ENCODE measurements around the gene NDFIP1. TPM values are rescaled to one million over a fixed set of nuclear protein-coding genes. Genes with fewer than 3 reads are reported as not detected.

The NDFIP1 gene
- polyA plus RNA-seq, 1 donor = 135 TPM

DNA sequence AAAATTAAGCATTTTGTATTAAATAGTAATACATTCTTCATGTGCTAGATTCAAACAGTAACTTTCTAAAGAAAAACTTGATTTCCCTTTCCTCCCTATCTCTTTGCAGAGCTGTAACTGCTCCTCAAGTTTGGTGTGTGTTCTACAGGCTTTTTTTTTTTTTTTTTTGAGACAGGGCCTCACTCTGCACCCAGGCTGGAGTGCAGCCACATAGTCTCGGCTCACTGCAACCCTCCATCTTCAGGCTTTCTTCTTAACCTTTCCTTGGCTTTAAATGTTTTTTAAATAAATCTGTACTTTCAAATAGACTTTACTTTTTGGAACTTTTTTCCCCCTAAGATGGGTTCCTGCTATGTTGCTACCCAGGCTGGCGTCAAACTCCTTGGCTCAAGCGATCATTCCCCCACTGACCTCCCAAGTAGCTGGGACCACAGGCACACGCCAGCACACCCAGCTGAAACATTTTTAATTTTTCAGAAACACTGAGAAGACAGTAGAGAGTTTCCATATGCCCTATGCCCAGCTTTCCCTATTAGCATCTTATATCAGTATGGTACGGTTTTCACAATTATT is 9.1 kb downstream of the NDFIP1 start:
- no peak for DNase-seq

DNA sequence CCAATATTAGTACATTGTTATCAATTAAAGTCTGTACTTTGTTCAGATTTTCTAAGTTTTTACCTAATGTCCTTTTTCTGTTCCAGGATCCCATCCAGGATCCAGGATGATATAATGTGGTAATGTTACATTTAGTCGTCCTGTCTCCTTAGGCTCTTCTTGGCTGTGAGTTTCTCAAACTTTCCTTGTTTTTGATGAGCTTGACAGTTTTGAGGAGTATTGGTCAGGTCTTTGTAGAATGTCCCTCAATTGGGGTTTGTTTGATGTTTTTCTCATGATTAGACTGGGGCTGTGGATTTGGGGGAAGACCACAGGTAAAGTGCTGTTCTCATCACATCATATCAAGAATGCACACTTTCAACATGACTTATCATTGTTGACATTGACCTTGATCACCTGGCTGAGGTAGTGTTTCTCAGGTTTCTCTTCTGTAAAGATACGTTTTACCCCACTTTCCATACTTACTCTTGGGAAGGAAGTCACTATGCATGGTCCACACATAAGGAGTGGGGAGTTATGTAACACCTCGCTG is 9.6 kb downstream of the NDFIP1 start:
- no peak for DNase-seq

DNA sequence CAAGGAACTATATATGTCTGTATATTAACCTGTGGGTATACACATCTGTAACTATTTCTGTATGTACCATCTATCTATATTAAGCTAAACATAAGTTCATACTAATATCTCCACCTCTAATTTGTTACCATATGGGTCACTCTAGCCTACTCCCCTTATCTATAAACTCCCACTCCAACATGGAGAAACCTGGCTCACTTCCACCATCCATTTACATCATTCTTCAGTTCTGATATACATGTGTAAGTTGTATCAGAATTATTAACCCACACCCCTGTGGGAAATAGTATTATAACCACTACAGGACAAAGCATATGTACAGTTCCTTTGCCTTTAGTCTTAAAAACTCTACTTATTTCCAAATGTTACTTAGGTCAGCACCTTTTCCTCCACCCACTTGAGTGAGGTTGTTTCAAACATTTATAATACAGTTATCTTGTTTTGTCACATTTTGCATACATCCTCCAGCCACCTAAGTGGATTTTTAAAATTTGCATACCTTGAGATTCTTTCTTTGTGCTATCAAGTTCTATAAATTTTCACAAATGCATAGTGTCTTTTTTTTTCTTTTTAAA is 10.6 kb downstream of the NDFIP1 start:
- no peak for DNase-seq

DNA sequence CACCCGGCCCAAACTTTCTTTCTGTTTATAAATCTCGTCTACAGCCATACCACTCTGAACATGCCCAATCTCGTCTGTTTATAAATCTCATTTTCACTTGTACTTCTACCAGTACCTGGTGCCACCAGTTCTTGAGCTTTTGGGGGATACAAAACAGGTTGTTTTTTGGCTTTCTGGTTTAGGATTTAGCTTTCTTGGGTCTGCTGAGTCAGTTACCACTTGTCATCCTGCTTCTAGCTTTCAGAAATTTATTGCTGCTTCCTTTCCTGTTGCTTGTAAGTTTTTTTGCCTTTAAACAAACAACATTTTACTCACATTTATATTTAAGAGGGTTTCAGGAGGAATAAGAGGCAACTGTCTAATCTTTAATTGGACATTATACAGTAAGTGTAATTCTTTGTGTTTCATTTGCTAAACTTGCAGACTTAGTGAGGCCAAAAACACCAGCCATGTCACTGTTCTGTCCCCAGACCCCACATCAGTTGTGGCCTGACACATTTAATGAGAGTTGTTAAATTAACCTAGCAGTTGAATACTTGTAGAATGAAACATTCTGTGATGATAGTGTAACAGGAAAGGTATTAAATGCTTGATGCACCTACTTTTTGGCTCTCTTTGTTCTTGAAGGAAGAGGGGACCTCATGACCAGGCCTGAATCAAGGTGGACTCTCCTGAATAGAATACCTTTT is 11.8 kb downstream of the NDFIP1 start:
- DNase-seq = no peak

DNA sequence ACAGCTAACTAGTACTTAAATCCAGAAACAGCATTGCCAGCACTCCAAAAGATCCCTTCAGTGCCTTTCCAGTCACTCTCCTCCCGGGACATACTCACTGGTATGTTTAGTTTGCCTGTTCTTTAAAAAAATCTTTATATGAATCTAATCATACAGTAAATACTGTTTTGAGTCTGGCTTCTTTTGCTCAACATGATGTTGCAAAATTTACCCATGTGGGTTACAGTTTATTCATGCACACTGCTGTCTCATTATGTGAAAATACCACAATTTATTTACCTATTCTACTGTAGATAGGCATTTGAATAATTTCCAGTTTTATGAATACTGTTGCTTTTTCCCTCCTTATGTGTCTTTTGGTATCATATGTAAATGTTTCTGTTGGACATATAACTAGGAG is 13.5 kb downstream of the NDFIP1 start:
- no peak for DNase-seq

DNA sequence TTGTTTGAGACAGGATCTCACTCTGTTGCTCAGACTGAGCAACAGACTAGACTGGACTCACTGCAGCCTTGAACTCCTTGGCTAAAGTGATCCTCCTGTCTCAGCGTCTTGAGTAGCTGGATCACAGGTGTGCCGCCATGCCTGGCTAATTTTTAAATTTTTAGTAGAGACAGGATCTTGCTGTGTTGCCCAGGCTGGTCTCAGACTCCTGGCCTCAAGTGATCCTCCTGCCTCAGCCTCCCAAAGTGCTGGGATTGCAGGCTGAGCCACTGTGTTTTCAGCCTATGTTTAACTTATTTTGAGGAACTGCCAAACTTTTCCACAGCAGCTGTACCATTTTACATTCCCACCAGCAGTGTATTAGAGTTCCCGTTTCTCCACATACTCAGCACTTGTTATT is 16.8 kb downstream of the NDFIP1 start:
- DNase-seq = no peak

DNA sequence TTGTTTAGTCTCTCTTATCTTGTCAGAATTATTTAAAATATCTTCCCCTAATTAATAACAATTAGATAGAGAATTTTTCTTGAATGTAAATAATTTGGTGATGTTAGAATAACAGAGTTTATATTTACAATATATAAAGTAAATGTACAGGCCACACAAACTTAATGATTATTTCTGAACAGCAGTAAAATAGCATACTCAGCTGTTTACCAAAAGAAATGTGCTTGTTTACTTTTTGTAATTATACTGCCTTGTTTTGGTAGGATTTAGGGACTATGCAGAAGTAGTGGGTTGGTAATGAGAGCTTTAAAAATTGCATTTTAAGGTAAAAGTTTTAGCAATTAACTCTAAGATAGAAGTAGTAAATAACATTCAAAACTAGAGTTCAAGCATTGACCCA is 17.4 kb downstream of the NDFIP1 start:
- no peak for DNase-seq

DNA sequence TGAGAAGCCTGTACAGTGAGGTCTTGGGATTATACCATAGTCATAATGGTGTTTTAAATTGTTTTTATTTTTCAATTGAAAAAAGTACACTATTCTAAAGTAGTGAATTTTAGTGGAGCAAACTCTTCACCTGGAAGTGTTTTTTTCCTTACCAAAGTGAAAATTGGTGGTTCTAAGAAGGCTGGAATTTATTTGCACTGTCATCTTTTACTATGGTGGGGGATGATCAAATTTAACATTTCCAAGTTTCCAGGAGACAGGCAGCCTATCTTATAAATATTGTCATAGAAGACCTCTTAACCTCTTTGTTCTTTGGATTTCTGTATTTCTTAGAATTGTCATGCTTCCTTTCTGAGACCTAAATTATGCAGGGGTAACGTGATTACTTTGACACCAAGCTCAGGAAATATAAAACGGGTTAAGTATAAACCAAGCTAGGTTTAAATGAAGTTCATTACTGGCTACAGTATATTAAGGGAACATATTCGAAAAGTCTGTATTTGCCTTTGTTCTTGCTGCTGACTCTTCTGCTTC is 20.2 kb downstream of the NDFIP1 start:
- no peak for DNase-seq

DNA sequence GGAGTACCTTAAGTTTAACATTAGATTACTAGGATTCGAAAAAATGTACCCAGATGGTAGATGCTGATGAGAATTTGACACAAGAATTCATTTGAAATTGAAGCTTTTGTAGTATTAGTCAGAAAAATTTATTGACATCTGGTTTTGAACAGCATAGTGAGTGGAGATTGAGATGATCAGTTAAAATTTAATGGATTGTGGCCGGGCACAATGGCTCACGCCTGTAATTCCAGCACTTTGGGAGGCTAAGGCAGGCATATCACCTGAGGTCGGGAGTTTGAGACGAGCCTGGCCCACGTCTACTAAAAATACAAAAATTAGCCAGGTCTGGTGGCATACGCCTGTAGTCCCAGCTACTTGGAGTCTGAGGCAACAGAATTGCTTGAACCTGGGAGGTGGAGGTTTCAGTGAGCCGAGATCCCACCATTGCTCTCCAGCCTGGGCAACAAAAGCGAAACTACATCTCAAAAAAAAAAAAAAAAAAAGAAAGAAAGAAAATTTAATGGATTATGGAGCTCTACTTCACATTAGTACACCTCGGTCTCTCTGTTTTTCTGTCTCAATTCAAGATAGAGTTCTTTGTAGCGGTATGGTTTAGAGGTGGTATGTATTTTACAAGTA is 21.0 kb downstream of the NDFIP1 start:
- DNase-seq = no peak

DNA sequence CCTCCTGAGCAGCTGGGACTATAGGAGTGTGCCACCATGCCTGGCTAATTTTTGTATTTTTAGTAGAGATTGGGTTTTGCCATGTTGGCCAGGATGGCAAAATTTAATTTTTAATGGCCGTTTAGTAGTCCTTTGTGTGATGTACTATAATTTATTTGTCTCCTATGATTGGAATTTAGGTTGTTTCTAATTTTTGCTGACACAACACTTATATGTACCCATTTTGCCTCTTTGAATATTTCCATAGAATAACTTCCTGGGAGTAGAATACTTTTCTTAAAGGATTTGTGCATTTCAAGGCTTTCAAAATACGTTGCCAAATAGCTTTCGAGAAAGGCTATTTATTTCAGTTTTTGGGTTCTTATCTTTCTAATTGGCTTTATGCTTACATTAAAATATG is 22.8 kb downstream of the NDFIP1 start:
- no peak for DNase-seq

DNA sequence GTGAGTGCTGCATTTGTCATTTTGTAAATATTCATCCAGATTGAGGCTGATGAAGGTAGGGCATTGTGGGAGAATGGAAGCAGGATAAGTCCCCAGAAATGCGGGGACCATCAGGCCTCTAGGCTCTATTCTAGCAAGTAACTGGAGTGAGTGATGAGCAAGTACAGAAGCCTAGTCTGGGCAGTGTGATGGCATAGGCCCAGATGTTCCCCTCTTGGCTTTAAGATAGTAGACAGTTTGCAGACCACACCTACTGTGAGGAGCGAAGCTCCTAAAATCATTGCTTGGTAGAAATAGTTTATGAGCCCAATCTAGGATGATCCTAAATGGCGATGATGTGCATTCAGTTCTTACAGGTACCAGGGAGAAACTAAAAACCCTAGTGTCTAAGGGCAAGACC is 24.3 kb downstream of the NDFIP1 start:
- DNase-seq = no peak

DNA sequence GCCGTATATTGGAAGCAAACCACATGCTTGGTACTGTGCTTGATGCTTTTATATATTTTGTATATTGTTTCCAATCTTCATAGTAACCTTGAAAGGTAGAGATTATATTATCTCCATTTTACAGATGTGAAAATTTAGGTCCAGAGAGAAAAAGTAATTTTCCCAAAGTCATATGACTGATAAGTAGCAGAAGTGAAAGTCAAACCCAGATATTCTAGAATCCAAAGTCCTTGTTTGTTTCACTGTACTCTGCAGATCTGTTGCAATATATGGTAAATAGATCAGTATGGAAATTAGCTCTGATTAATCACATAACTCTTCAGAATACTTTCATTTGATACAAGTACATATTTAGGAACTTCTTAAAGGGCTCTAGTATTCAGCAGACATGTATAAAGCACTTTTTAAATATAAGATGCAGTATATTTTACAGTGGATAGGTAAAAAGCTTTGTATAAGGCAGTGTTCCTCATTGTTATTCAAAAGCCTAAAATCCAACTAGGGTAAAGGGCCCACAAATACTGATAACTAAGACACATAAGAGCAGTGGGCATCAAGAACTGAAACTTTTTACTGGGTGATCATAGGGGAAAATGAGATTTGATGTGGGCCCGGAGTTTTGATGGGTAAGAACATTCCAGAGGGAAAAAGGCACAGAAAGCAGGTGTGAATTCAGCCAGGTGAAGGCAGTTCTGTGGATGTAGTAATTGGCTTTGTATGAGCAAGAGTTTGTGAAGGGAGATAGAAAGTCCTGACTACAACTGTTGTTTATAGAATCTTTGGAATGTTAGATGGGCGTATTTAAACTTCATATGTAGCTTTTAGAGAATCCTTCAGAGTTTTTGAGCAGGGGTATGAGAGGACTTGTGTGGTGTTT is 25.0 kb downstream of the NDFIP1 start:
- no peak for DNase-seq

DNA sequence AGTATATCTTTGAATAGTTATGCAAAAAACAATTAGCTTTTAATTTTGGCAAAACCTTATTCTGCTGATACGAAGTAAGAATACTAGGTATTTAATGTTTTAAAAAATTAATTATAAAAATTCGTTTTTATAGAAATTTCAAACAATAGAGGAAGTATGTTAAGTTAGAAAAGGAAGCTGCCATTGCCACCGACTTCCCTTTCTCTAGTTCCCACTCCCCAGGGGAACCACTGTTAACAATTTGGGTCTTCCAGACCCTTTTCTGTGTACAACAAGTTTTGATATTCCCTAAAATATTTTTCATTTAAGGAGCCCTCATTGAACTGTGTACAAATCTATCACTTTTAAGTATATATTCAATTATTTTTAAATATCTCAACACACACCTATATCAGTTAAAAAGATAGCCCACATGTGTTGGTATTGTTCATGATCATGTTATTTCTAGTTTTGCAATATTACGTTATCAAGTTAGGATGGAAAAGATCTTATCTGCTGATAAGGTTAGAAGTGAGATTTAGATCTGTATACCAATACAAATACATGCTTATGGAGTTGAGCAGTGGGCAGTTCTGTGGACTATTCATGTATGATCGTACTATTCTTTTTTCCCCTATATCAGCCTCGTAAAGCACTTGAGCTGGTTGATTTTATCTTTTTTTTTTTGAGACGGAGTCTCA is 25.9 kb downstream of the NDFIP1 start:
- no peak for DNase-seq

DNA sequence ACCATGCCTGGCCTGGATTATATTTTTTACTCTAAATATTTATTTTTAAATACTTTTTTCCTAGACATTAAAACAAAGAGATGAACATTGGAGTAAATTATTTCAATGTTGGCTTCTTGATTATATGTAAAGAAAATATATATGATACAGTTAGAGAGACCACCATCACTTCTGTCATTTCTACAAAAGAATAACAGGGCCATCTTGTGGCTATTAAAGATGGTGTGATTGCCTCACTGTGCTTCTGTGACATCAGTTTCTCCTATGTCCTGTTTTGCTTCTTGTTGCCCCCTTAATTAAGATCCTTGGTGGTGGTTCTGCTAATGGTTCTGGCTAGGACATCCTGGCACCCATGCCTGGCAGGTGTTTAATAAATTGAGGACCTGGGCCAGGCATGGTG is 32.9 kb downstream of the NDFIP1 start:
- no peak for DNase-seq

DNA sequence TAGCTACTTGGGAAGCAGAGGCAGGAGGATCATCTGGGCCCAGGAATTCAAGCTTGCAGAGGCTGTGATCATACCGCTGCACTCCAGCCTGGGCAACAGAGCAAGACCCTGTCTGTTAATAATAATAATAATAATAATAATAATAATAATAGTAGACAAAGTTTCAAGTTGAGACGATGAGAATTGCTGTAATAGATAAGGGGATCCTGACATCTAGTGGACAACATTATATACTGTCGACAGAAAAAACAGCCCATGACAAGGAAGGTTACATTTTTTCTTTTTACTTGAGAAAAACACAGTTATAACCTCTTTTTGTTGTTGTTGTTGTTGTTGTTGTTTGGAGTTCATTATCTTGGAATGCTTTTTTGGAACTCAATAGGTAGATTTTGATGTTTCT is 35.3 kb downstream of the NDFIP1 start:
- DNase-seq = no peak

DNA sequence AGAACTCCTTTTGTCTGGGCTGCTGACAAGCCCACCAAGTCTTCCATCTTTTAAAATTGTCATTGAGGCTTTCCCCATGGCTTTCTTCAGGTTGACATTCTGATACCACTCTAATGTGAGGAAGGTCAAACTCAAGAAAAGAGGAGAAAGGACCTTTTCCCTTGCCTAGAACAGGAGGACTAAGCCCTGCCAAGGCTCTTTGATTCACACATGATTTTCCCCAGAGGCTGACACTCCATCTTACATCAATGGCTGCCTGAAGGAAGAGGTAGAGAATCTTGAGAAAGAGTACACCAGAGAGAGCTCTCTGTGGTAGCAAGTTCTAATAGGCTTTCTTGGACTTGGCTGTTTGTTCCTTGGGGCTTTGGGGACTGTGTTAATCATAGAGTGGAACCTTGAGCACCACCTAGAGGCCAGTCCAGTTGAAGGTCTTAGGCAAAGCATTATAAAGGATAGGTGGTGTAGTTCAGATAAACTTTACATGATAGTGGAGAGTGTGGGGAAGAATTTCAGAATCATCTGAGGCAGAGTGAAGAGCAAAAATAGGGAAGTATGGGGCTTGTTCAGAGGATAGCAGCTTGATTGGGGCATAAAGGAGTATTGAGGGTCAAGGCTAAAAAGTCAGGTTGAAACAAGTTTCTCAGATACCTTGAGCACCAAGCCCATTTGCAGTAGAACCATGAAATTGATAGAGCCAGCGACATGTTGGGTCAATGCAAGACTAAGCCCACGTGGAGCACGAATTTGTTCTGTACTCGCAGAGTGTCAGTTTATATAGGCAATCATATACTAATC is 36.7 kb downstream of the NDFIP1 start:
- peak; percentile 75 for DNase-seq

DNA sequence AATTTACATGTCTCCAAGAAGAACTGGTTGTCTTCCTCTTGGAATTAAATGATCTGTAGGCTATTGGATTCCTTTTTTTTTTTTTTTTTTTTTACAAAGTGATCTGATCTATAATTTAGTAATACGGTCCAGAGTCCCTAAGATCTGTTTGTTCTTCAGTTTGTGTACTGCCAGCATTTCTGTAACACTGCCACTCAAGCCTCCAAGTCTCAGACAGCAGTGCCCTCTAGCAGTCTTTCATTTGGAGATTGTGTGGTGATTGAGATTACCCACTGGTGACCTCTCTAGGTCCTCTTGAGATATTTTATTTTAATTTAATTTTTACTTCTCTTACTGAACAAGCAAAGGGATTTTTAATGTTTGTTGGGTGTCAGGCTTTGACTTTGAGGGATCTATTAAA is 40.8 kb downstream of the NDFIP1 start:
- no peak for DNase-seq

DNA sequence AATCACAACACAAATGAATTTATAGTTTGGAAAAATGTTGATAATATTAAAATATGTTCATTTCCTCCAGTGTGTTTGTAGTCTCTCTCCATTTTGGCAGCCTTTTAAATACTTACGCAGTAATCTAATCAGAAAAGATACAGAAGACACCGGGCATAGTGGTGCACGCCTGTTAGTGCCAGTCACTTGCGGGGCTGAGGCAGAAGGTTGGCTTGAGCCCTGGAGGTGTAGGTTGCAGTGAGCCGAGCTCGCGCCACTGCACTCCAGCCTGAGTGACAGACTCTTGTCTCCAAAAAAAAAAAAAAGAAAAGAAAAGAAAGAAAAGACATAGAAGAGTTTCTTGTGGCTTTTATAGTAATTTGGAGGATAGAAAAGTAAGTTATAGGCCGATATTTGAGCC is 41.9 kb downstream of the NDFIP1 start:
- DNase-seq = no peak

DNA sequence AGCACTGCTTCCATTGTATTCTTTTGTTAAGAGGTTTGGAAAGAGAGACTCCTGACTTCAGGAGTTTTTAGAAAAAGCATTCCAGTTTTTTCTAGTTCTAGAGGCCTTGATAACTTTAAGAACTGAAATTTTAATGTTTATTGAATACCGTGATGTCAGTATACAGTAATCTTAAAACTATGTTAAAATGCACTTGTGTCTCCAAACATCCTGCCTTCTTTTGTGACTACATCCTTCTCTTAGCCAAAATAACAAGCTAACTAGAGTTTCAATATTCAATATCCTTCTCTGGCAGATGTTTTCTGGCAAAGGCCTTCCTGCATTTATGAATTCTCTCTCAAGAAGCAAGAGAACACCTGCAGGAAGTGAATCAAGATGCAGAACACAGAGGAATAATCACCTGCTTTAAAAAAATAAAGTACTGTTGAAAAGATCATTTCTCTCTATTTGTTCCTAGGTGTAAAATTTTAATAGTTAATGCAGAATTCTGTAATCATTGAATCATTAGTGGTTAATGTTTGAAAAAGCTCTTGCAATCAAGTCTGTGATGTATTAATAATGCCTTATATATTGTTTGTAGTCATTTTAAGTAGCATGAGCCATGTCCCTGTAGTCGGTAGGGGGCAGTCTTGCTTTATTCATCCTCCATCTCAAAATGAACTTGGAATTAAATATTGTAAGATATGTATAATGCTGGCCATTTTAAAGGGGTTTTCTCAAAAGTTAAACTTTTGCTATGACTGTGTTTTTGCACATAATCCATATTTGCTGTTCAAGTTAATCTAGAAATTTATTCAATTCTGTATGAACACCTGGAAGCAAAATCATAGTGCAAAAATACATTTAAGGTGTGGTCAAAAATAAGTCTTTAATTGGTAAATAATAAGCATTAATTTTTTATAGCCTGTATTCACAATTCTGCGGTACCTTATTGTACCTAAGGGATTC is 43.1 kb downstream of the NDFIP1 start:
- peak; percentile 76 for DNase-seq
